H9 (cell line): ENCODE measurements around the gene RSPH3. TPM values are rescaled to one million over a fixed set of nuclear protein-coding genes. Genes with fewer than 3 reads are reported as not detected.

Experiments
- DNase-seq: peaks from one replicate; pipeline ENCODE4 v3.0.0-alpha.2; 2017
- H2AFZ ChIP-seq: one replicate; pipeline ENCODE4 v1.6.1; 2013; ENCODE audit warnings: mild to moderate bottlenecking, low read length, control low read depth, moderate library complexity
- H2AK5ac ChIP-seq: 2 replicates; pipeline ENCODE4 v1.6.1; 2013; ENCODE audit warnings: low read length, control low read depth, mixed read lengths; ENCODE audit not compliant: insufficient read length
- H2BK120ac ChIP-seq: one replicate; pipeline ENCODE4 v1.6.1; 2013; ENCODE audit warnings: low read depth, mild to moderate bottlenecking, low read length, control low read depth, inconsistent platforms; ENCODE audit not compliant: poor library complexity, severe bottlenecking
- H2BK12ac ChIP-seq: 2 replicates; pipeline ENCODE4 v1.6.1; 2013; ENCODE audit warnings: low read length, control low read depth, mixed read lengths, low read depth; ENCODE audit not compliant: insufficient read length
- H2BK15ac ChIP-seq: 2 replicates; pipeline ENCODE4 v1.6.1; 2013; ENCODE audit warnings: low read depth, low read length, control low read depth
- H2BK20ac ChIP-seq: one replicate; pipeline ENCODE4 v1.6.1; 2013; ENCODE audit warnings: low read depth, mild to moderate bottlenecking, low read length, control low read depth, inconsistent platforms; ENCODE audit not compliant: poor library complexity, severe bottlenecking
- H2BK5ac ChIP-seq: 2 replicates; pipeline ENCODE4 v1.6.1; 2013; ENCODE audit warnings: low read length, control low read depth, mixed read lengths; ENCODE audit not compliant: insufficient read length
- H3K14ac ChIP-seq: 2 replicates; pipeline ENCODE4 v1.6.1; 2013; ENCODE audit warnings: low read length, control low read depth; ENCODE audit not compliant: insufficient read depth
- H3K18ac ChIP-seq: 2 replicates; pipeline ENCODE4 v1.6.1; 2013; ENCODE audit warnings: low read depth, mild to moderate bottlenecking, mixed read lengths, low read length, control low read depth; ENCODE audit not compliant: insufficient read length
- H3K23ac ChIP-seq: 2 replicates; pipeline ENCODE4 v1.6.1; 2013; ENCODE audit warnings: low read length, control low read depth, mixed read lengths, low read depth; ENCODE audit not compliant: insufficient read length
- H3K23me2 ChIP-seq: 2 replicates; pipeline ENCODE4 v1.6.1; 2013; ENCODE audit warnings: low read depth, mild to moderate bottlenecking, mixed read lengths, low read length, control low read depth; ENCODE audit not compliant: insufficient read length, poor library complexity, severe bottlenecking
- H3K27ac ChIP-seq: 2 replicates; pipeline ENCODE4 v1.5.1; 2013; ENCODE audit warnings: low read length, control low read depth, mixed read lengths, low read depth; ENCODE audit not compliant: insufficient read length
- H3K27me3 ChIP-seq: 2 replicates; pipeline ENCODE4 v1.6.1; 2013; ENCODE audit warnings: low read length, control low read depth, inconsistent platforms; ENCODE audit not compliant: insufficient read depth
- H3K4ac ChIP-seq: 2 replicates; pipeline ENCODE4 v1.6.1; 2013; ENCODE audit warnings: low read depth, mild to moderate bottlenecking, control low read depth, inconsistent platforms, low read length, moderate library complexity
- H3K4me1 ChIP-seq: 2 replicates; pipeline ENCODE4 v1.6.1; 2013; ENCODE audit warnings: low read length, control low read depth, inconsistent platforms; ENCODE audit not compliant: insufficient read depth
- H3K4me2 ChIP-seq: 2 replicates; pipeline ENCODE4 v1.6.1; 2013; ENCODE audit warnings: low read length, control low read depth, mixed read lengths; ENCODE audit not compliant: insufficient read length, insufficient read depth
- H3K56ac ChIP-seq: 2 replicates; pipeline ENCODE4 v1.6.1; 2013; ENCODE audit warnings: low read depth, mild to moderate bottlenecking, mixed read lengths, low read length, control low read depth; ENCODE audit not compliant: insufficient read length
- H3K79me1 ChIP-seq: 2 replicates; pipeline ENCODE4 v1.6.1; 2013; ENCODE audit warnings: low read depth, mild to moderate bottlenecking, moderate library complexity, low read length, control low read depth, inconsistent platforms; ENCODE audit not compliant: insufficient read depth, poor library complexity, severe bottlenecking
- H3K79me2 ChIP-seq: 2 replicates; pipeline ENCODE4 v1.6.1; 2013; ENCODE audit warnings: low read length, control low read depth, inconsistent platforms; ENCODE audit not compliant: insufficient read depth
- H3K9ac ChIP-seq: 2 replicates; pipeline ENCODE4 v1.6.1; 2013; ENCODE audit warnings: low read length, control low read depth, mixed read lengths; ENCODE audit not compliant: insufficient read length; ENCODE audit errors: extremely low read depth
- H3K9me3 ChIP-seq: one replicate; pipeline ENCODE4 v1.6.1; 2013; ENCODE audit warnings: low read depth, low read length, inconsistent platforms; ENCODE audit not compliant: control insufficient read depth
- H3T11ph ChIP-seq: one replicate; pipeline ENCODE4 v1.6.1; 2013; ENCODE audit warnings: mild to moderate bottlenecking, low read length, control low read depth, inconsistent platforms
- H4K20me1 ChIP-seq: one replicate; pipeline ENCODE4 v1.6.1; 2013; ENCODE audit not compliant: control insufficient read depth, insufficient read length, insufficient read depth
- H4K5ac ChIP-seq: 2 replicates; pipeline ENCODE4 v1.6.1; 2013; ENCODE audit warnings: low read depth, mild to moderate bottlenecking, mixed read lengths, low read length, control low read depth; ENCODE audit not compliant: insufficient read length
- H4K8ac ChIP-seq: replicated peaks from 2 replicates; pipeline ENCODE4 v1.6.1; 2013; ENCODE audit warnings: low read length, control low read depth, mixed read lengths, low read depth; ENCODE audit not compliant: insufficient read length
- H4K91ac ChIP-seq: 2 replicates; pipeline ENCODE4 v1.6.1; 2013; ENCODE audit warnings: low read depth, mild to moderate bottlenecking, moderate library complexity, mixed read lengths, low read length, control low read depth; ENCODE audit not compliant: insufficient read length
- H3K27ac Mint-ChIP-seq, 3 experiments: 2 replicates in 2 of 3; 3 replicates in 1 of 3; pipeline ENCODE4 v1.8.0; 2020 to 2021; ENCODE audit warnings: mixed read lengths in 3 of 3, mild to moderate bottlenecking in 1 of 3, moderate library complexity in 1 of 3
- H3K27me3 Mint-ChIP-seq: 2 replicates; pipeline ENCODE4 v1.8.0; 2021; ENCODE audit warnings: low read depth, mild to moderate bottlenecking, moderate library complexity, mixed read lengths
- H3K36me3 Mint-ChIP-seq, 3 experiments: 2 replicates in 2 of 3; 3 replicates in 1 of 3; pipeline ENCODE4 v1.8.0; 2020 to 2021; ENCODE audit warnings: low read depth in 3 of 3, mixed read lengths in 3 of 3; ENCODE audit not compliant: insufficient read depth in 1 of 3
- H3K4me1 Mint-ChIP-seq, 2 experiments: 2 replicates each; pipeline ENCODE4 v1.8.0; 2020; ENCODE audit warnings: mixed read lengths in 2 of 2
- H3K4me3 Mint-ChIP-seq, 2 experiments: 2 replicates in 1 of 2; 3 replicates in 1 of 2; pipeline ENCODE4 v1.8.0; 2020 to 2021; ENCODE audit warnings: mild to moderate bottlenecking in 2 of 2, mixed read lengths in 2 of 2, moderate library complexity in 1 of 2
- H3K9me3 Mint-ChIP-seq, 2 experiments: 2 replicates in 1 of 2; 3 replicates in 1 of 2; pipeline ENCODE4 v1.8.0; 2020; ENCODE audit warnings: mild to moderate bottlenecking in 2 of 2, mixed read lengths in 2 of 2, moderate library complexity in 1 of 2
- WGBS: extraction: QIAGEN DNeasy Blood & Tissue Kit; methylation state at CpG from one replicate; pipeline ENCODE4 v1.1.7; 2013; ENCODE audit warnings: missing lambda C conversion rate, low lambda C conversion rate, mixed read lengths; ENCODE audit not compliant: insufficient read length; ENCODE audit errors: extremely low coverage; 5-methylcytosine and 5-hydroxymethylcytosine counted together
- total RNA-seq: library from RNA; stranded (reverse); gene quantifications from 2 replicates; pipeline ENCODE4 v1.2.1, GENCODE V29; 2021
- TF ChIP-seq, protein P1 (sequence below): fragments of 200-600 bp; sonication (generic); conservative IDR thresholded peaks from 3 replicates; pipeline ENCODE4 v1.8.0; 2021; ENCODE audit warnings: antibody characterized with exemption, mild to moderate bottlenecking

The RSPH3 gene
- total RNA-seq, 1 experiment from 2014 or later = 2.2 TPM

DNA sequence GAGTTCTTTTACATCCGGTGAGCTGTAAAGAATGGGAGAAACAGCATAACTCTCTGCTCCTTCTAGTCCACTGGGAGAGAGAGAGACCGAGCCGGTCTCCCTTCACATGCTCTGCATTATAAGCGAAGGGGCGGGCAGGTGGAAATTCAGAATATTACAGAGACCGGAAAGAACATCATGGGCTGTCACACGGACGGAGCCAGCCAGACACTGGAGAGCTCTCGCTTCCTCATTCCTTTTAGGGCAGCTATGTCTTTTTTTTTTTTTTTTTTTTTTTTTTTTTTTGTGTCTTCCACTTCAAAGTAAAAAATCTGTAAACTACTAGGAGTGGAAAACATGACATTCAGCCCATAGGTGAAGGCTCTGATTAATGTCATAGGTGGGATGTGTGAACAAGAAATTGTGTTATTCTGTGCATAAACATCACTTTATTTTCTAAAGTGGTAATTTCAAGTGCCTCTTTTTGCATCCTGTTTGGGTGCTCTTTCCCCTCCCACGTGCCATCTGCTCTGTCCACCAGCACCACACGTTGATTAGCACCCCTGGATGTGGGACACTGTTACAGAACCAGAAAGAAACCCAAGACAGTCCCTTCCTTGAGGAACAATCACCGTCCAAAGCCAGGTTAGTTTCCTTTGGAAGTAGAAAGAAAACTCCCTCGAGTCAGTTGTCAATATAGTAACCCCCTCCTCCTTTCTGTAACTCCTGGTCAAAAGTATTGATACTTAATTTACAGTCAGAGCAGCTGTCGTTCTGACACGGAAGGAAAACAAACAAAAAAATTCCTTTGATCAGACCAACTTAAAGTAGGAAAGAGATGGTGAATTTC, 45.1 kb upstream of the RSPH3 start, which contains the start of gene TAGAP:
Gene TAGAP, minus strand, starts transcription at position 93 of the 829 bp plus-strand sequence. CDS start 845 bp downstream, outside the sequence.
- no peaks in the 10 kb centered on the region for H3K27me3 ChIP-seq
- H3K36me3 Mint-ChIP-seq = no peaks in the 10 kb centered on the region
- no peaks in the 10 kb centered on the region for H3K23me2 ChIP-seq
- no peaks in the 10 kb centered on the region for H3K9me3 Mint-ChIP-seq
- WGBS = no CpG with 5 or more reads among the region's 15 CpGs
- no peak within 1 kb of the TSS for H3K9ac ChIP-seq
- H3K14ac ChIP-seq = no peak within 1 kb of the TSS
- no peak within 1 kb of the TSS for H2AFZ ChIP-seq
- no peak within 1 kb of the TSS for H3K4ac ChIP-seq
- H3K4me1 Mint-ChIP-seq = peaks cover 12 to 15% of the 10 kb centered on the region in 2 experiments
- H3K4me1 ChIP-seq = no peaks in the 10 kb centered on the region
- no peaks in the 10 kb centered on the region for H3K9me3 ChIP-seq
- no peak within 1 kb of the TSS for H2BK120ac ChIP-seq
- H2BK20ac ChIP-seq = no peak within 1 kb of the TSS
- TF ChIP-seq, protein P1, sequence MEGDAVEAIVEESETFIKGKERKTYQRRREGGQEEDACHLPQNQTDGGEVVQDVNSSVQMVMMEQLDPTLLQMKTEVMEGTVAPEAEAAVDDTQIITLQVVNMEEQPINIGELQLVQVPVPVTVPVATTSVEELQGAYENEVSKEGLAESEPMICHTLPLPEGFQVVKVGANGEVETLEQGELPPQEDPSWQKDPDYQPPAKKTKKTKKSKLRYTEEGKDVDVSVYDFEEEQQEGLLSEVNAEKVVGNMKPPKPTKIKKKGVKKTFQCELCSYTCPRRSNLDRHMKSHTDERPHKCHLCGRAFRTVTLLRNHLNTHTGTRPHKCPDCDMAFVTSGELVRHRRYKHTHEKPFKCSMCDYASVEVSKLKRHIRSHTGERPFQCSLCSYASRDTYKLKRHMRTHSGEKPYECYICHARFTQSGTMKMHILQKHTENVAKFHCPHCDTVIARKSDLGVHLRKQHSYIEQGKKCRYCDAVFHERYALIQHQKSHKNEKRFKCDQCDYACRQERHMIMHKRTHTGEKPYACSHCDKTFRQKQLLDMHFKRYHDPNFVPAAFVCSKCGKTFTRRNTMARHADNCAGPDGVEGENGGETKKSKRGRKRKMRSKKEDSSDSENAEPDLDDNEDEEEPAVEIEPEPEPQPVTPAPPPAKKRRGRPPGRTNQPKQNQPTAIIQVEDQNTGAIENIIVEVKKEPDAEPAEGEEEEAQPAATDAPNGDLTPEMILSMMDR = no peak
- no peak within 1 kb of the TSS for H4K91ac ChIP-seq
- H3K27ac ChIP-seq = no peak within 1 kb of the TSS
- H3K27ac Mint-ChIP-seq = peak within 1 kb of the TSS in 1 of 3 experiments; percentile 20; a peak in 2 of 7 replicates
- no peak within 1 kb of the TSS for H2AK5ac ChIP-seq
- H3K18ac ChIP-seq = no peak within 1 kb of the TSS
- no peaks in the 10 kb centered on the region; the same call in 1 of the 2 replicates for H3K27me3 Mint-ChIP-seq
- no peak within 1 kb of the TSS for H3K56ac ChIP-seq
- H3K23ac ChIP-seq = no peak within 1 kb of the TSS
- no peak within 1 kb of the TSS for H3K4me2 ChIP-seq
- H3K4me3 Mint-ChIP-seq = no peak within 1 kb of the TSS
- H2BK15ac ChIP-seq = no peak within 1 kb of the TSS
- no peak within 1 kb of the TSS for H4K8ac ChIP-seq
- H4K5ac ChIP-seq = no peak within 1 kb of the TSS
- H3K79me2 ChIP-seq = no peaks in the 10 kb centered on the region
- no peak within 1 kb of the TSS for H2BK5ac ChIP-seq
- H3T11ph ChIP-seq = no peak within 1 kb of the TSS
- no peak within 1 kb of the TSS for H2BK12ac ChIP-seq
- H3K79me1 ChIP-seq = no peaks in the 10 kb centered on the region
- no peak for DNase-seq
- H4K20me1 ChIP-seq = no peaks in the 10 kb centered on the region
